Endothelial cell of umbilical vein (primary cell): ENCODE measurements around the gene NT5DC2. TPM values are rescaled to one million over a fixed set of nuclear protein-coding genes. Genes with fewer than 3 reads are reported as not detected.

ENCODE experiments used
- BruUV-seq: library from RNA; stranded (reverse); fragments of 400-500 nt; replicated peaks from 2 replicates; lab custom pipeline; 2021; lab: Mats Ljungman, UMichigan
- CTCF ChIA-PET: fragments of 300-600, 350-600 bp; sonication (Branson Sonifier 250); formaldehyde crosslinking; loops from one replicate; lab custom pipeline; 2021; ENCODE audit warnings: antibody characterized with exemption, inconsistent platforms; lab: Charles Lee
- POLR2A ChIA-PET: fragments of 300-600, 350-600 bp; sonication (Branson Sonifier 250); formaldehyde crosslinking; loops from one replicate; lab custom pipeline; 2021; ENCODE audit warnings: antibody characterized with exemption, inconsistent platforms; lab: Charles Lee
- DNase-seq: peaks from one replicate; pipeline ENCODE4 v3.0.0-alpha.2; 2011; ENCODE audit warnings: low read depth, low spot score
- FAIRE-seq: peaks from 2 replicates; lab custom pipeline; 2011; peaks lifted over from hg19 to GRCh38; lab: Jason Lieb, UNC
- H2AFZ ChIP-seq: 2 replicates; pipeline ENCODE4 v1.6.0; 2012; ENCODE audit warnings: low read depth, low read length, control low read depth, inconsistent platforms
- H3K27ac ChIP-seq: 2 replicates; pipeline ENCODE4 v1.5.1; 2011; ENCODE audit warnings: low read depth, mild to moderate bottlenecking, control low read depth, low read length, moderate library complexity; ENCODE audit not compliant: insufficient read depth
- H3K27me3 ChIP-seq, 2 experiments: 2 replicates each; pipeline versions ENCODE4 v1.6.0 to v1.6.1; 2011; ENCODE audit warnings: low read length in 2 of 2, mixed read lengths in 1 of 2; ENCODE audit not compliant: control insufficient read depth in 2 of 2, insufficient read depth in 2 of 2
- H3K36me3 ChIP-seq, 2 experiments: 2 replicates in 1 of 2; 3 replicates in 1 of 2; pipeline ENCODE4 v1.5.1; 2011; ENCODE audit warnings: low read length in 2 of 2, mild to moderate bottlenecking in 1 of 2, moderate library complexity in 1 of 2; ENCODE audit not compliant: control insufficient read depth in 2 of 2, insufficient read depth in 2 of 2; ENCODE audit errors: extremely low read depth in 1 of 2
- H3K4me1 ChIP-seq: 3 replicates; pipeline ENCODE4 v1.5.1; 2011; ENCODE audit warnings: mild to moderate bottlenecking, low read length; ENCODE audit not compliant: control insufficient read depth, insufficient read depth; ENCODE audit errors: extremely low read depth
- H3K4me2 ChIP-seq: 2 replicates; pipeline ENCODE4 v1.6.1; 2011; ENCODE audit warnings: low read length, control low read depth, mixed read lengths; ENCODE audit not compliant: insufficient read depth
- H3K4me3 ChIP-seq, 3 experiments: fragments of 200-600 bp in 1 of 3; sonication (generic), shearing (Covaris generic) in 1 of 3; replicated peaks in 1 of 3; 2 replicates each; pipeline ENCODE4 v1.5.1; 2011 to 2016; ENCODE audit warnings: control low read depth in 3 of 3, low read length in 3 of 3, mild to moderate bottlenecking in 2 of 3, inconsistent platforms in 1 of 3, low read depth in 1 of 3, moderate library complexity in 1 of 3; ENCODE audit not compliant: insufficient read depth in 1 of 3
- H3K79me2 ChIP-seq: 2 replicates; pipeline ENCODE4 v1.6.0; 2012; ENCODE audit warnings: low read length, inconsistent platforms; ENCODE audit not compliant: control insufficient read depth, insufficient read depth
- H3K9ac ChIP-seq: replicated peaks from 2 replicates; pipeline ENCODE3; 2011; ENCODE audit warnings: low read length, control low read depth; ENCODE audit not compliant: insufficient read depth; ENCODE audit errors: extremely low read depth
- H3K9me1 ChIP-seq: replicated peaks from 3 replicates; pipeline ENCODE4 v1.6.0; 2011; ENCODE audit warnings: mild to moderate bottlenecking, low read length; ENCODE audit not compliant: control insufficient read depth, insufficient read depth; ENCODE audit errors: extremely low read depth
- H3K9me3 ChIP-seq: replicated peaks from 2 replicates; pipeline ENCODE4 v1.5.1; 2012; ENCODE audit warnings: low read length, inconsistent platforms; ENCODE audit not compliant: control insufficient read depth, insufficient read depth
- H4K20me1 ChIP-seq: replicated peaks from 2 replicates; pipeline ENCODE3; 2011; ENCODE audit warnings: mild to moderate bottlenecking, low read length; ENCODE audit not compliant: control insufficient read depth, insufficient read depth; ENCODE audit errors: extremely low read depth
- CTCF ChIP-seq, 2 donors: IDR thresholded peaks; 1 replicate in 1 of 2; 2 replicates in 1 of 2; pipeline ENCODE4 v1.5.1; 2011; ENCODE audit warnings: low read length in 2 of 2, mild to moderate bottlenecking in 2 of 2, moderate library complexity in 2 of 2, control low read depth in 1 of 2, inconsistent platforms in 1 of 2, low read depth in 1 of 2; ENCODE audit not compliant: insufficient read depth in 1 of 2; ENCODE audit errors: extremely low read depth in 1 of 2
- EZH2 ChIP-seq: IDR thresholded peaks from 2 replicates; pipeline ENCODE4 v1.6.1; 2012; ENCODE audit warnings: borderline replicate concordance, low read depth, mild to moderate bottlenecking, moderate library complexity, low read length, inconsistent platforms; ENCODE audit not compliant: severe bottlenecking
- FOS ChIP-seq: IDR thresholded peaks from 2 replicates; pipeline ENCODE4 v1.6.1; 2011; ENCODE audit warnings: mild to moderate bottlenecking, low read length, moderate library complexity, borderline replicate concordance; ENCODE audit not compliant: insufficient read depth
- GATA2 ChIP-seq: IDR thresholded peaks from 2 replicates; pipeline ENCODE4 v1.7.0; 2011; ENCODE audit warnings: low read depth, mild to moderate bottlenecking, moderate library complexity, mixed read lengths, low read length; ENCODE audit not compliant: insufficient read length, insufficient read depth
- JUN ChIP-seq: IDR thresholded peaks from 2 replicates; pipeline ENCODE4 v1.6.1; 2011; ENCODE audit warnings: borderline replicate concordance, low read depth; ENCODE audit not compliant: insufficient read length, insufficient read depth
- MYC ChIP-seq: IDR thresholded peaks from one replicate; pipeline ENCODE4 v1.6.1; 2011; ENCODE audit warnings: mild to moderate bottlenecking, low read depth, low read length
- POLR2A ChIP-seq: IDR thresholded peaks from 2 replicates; pipeline ENCODE4 v1.6.1; 2012; ENCODE audit warnings: low read depth, mild to moderate bottlenecking, control low read depth, low read length
- POLR2AphosphoS5 ChIP-seq: IDR thresholded peaks from 2 replicates; pipeline ENCODE4 v1.6.1; 2012; ENCODE audit warnings: low read depth, mild to moderate bottlenecking, control low read depth, low read length, moderate library complexity; ENCODE audit not compliant: insufficient read depth
- dilution Hi-C: fragments of 300-500 bp; cut with MboI; formaldehyde crosslinking; loops from one replicate; pipeline ENCODE4 v1.15.0; 2019; ENCODE audit warnings: low sequenced_read_pairs; ENCODE audit not compliant: extremely low pct_ligation_motif_present
- intact Hi-C: fragments of 100-400 bp; cut with micrococcal nuclease; formaldehyde crosslinking; loops from one replicate; pipeline ENCODE4 v1.10.0; 2022
- polyA plus RNA-seq, 4 experiments: library from polyadenylated mRNA; depleted of rRNA in 3 of 4; stranded (reverse) in 3 of 4; unstranded in 1 of 4; fragments of >200 nt; gene quantifications; 2 replicates each; pipeline versions ENCODE4 v1.2.1 to v1.2.3, GENCODE V29; 2011 to 2012; ENCODE audit warnings: missing spikeins in 1 of 4
- total RNA-seq: library from RNA; stranded (reverse); gene quantifications from 2 replicates; pipeline ENCODE4 v1.2.3, GENCODE V29; 2021
- TF ChIP-seq, protein P1 (sequence below): IDR thresholded peaks from 2 replicates; pipeline ENCODE4 v1.6.1; 2011; ENCODE audit not compliant: insufficient read depth, insufficient read length

NT5DC2 gene
- total and polyA plus RNA-seq, 2 donors (not counting 3 experiments of a cell fraction or from before 2014, with no cell fraction given): 298 to 402 TPM

GRCh38 chr3:52492059-52492458, 41.6 kb downstream of the NT5DC2 start:
- no peak for TF ChIP-seq JUN
- TF ChIP-seq, protein P1, sequence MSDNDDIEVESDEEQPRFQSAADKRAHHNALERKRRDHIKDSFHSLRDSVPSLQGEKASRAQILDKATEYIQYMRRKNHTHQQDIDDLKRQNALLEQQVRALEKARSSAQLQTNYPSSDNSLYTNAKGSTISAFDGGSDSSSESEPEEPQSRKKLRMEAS: no peak
- TF ChIP-seq MYC: no peak
- no peak for TF ChIP-seq FOS
- no peak for TF ChIP-seq GATA2
- TF ChIP-seq EZH2: no peak
- no peak for TF ChIP-seq CTCF (IDR thresholded peaks at IDR 0.05; ENCODE audit: extremely low read depth in 1 of 2, insufficient read depth in 1 of 2, low read depth in 1 of 2, low read length in 2 of 2)
- TF ChIP-seq POLR2AphosphoS5: no peak
- TF ChIP-seq POLR2A: no peak
- Histone ChIP-seq H3K79me2 (peaks cover 19% of the 10 kb centered on the region), H3K4me3 (no peak overlapping the region), H3K4me2 (no peak overlapping the region), H3K36me3 (peaks cover 5 to 45% of the 10 kb centered on the region in 2 experiments), H3K9ac (no peak overlapping the region), H3K9me3 (no peaks in the 10 kb centered on the region), H3K9me1 (no peaks in the 10 kb centered on the region), H3K27ac (peak overlapping the region; percentile 4), H3K27me3 (no peaks in the 10 kb centered on the region), H2AFZ (no peak overlapping the region), H4K20me1 (no peaks in the 10 kb centered on the region), H3K4me1 (peaks cover 74% of the 10 kb centered on the region)
- FAIRE-seq (no peak), DNase-seq (no peak)
- no TSS peak for BruUV-seq
- intact Hi-C loops (no loop called here), dilution Hi-C loops (no loop called here)
- ChIA-PET POLR2A (interaction anchor here (0.6 kb wide), 1 partner anchor 47 kb away, joined by 9 read pairs; the partner anchor contains the start of gene SEMA3G), CTCF (interaction anchor here (2.2 to 4.9 kb wide), 2 partner anchors 15 to 21 kb away, joined by 7 to 29 read pairs; no protein-coding TSS in a partner anchor)
